CD4-positive, alpha-beta T cell treated with Interleukin-6 for 4 hours (primary cell): Measurements from ENCODE around the gene LSM2.
A peak's percentile ranks its signal among the peaks of the same experiment; 100 is the strongest.
"Not testable (repeated sequence)": the region's sequence is repeated elsewhere in the genome, so short reads cannot be mapped to it uniquely, and the experiment has no call there.

Experiments
- DNase-seq: peaks from one replicate; pipeline ENCODE4 v3.0.0-alpha.2; 2020; ENCODE audit warnings: mixed read lengths

LSM2 gene

GRCh38 chr6:31827286-31828079 lies 20.7 kb upstream of the LSM2 start, which contains the start of gene HSPA1B:
Gene HSPA1B (plus strand): TSS chr6:31827738. CDS start chr6:31827951, 213 bp downstream.
- peak; percentile 92 for DNase-seq

DNA sequence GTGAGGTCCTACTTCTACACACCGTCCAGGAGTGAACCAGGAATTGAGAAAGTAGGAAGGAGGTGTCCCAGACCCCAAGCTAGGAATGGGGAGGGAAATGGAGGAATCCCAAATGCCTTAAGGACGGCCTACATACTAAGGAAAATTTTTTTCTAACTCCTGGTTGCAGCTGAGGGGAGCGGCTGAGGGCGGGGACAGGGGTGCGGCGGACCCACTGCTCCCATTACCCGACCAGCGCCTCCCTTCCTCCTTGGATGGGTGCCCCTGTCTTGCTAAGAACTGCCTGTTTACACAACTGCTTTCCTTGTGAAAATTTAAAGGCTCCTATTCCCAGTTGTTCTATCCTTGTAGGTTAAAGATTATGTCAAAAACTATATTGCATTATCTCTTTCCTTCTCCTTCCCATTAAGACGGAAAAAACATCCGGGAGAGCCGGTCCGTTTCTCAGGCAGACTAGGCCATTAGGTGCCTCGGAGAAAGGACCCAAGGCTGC lies 20.1 kb upstream of the LSM2 start:
- DNase-seq = peak; percentile 56

- DNase-seq = no peak
Observed at GRCh38 chr6:31825553-31825952, 18.8 kb upstream of the LSM2 start.

DNA sequence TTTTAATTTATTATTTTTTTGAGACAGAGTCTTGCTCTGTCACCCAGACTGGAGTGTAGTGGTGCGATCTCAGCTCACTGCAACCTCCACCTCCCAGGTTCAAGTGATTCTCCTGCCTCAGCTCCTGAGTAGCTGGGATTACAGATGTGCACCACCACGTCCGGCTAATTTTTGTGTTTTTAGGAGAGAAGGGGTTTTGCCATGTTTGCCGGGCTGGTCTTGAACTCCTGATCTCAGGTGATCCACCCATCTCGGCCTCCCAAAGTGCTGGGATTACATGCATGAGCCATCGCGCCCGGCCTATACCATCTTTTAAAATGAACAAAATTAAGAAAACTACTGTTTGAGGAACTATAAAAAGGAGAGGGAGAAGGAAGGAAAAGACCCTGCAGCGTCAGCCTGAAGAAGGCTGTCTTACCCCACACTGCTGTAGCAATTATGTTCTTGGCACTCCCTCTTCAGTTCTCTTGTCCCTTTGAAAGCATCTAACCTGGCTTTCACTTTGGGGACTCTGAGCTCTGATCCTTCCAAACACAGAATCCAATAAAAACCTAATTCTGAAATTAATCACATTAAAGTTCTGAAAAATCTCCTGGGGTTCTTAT lies 16.9 kb upstream of the LSM2 start:
- not testable (repeated sequence) for DNase-seq

- peak; percentile 80 for DNase-seq
Observed at GRCh38 chr6:31822036-31822821, 15.5 kb upstream of the LSM2 start.

DNA sequence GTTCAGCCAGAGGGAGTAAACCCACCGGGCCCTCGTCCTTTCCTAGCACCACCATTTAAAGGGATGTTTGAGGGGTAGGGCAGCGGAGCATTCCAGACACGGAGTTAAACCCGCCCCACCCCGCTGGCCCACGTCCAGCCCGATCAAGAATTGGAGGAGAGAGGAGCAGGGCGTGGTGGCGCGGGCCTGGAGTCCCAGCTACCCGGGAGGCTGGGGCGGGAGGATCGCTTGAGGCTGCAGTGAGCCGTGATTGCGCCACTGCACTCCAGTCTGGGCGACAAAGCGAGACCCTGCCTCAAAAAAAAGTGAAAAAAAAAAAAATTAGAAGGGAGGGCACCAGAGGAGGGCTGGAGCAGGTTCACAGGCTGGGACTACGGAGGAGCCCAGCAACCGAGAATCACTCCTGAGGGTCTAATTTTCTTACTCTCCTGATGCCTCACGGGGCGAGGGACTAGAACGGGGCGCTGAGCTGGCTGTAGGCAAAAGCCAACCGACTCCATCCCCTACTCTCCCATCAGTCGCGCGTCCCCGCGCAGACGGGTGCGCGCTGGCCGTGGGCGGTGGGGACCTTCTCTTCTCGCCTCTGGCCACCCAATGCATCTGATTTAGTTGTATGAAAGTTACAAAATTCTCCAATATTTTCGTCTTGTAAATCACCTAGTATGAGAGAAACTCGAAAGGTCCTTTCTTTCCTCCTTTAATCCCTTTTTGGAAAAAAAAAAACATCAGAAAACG lies 14.7 kb upstream of the LSM2 start:
- DNase-seq = no peak

GRCh38 chr6:31820399-31820798 lies 13.6 kb upstream of the LSM2 start:
- not testable (repeated sequence) for DNase-seq

DNA sequence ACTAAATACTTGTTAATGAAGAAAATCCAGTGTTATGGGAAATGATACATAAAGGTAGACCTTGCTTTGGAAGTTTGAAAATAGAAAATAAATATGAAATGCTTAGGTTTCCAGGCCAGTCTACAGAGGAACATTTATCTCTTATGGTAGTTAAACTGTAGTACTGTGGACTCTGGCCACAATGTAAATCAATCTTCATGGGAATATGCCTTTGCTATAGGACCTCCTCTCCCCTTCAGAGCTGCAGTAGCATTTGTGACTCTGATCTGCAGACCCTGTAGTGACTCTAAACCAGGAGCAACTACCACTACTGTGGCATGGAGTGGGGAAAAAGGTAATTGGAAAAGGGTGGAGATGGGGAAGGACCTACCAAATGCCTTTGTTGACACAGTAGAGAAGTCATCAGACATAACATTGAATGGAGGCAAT lies 13.1 kb upstream of the LSM2 start:
- no peak for DNase-seq

DNA sequence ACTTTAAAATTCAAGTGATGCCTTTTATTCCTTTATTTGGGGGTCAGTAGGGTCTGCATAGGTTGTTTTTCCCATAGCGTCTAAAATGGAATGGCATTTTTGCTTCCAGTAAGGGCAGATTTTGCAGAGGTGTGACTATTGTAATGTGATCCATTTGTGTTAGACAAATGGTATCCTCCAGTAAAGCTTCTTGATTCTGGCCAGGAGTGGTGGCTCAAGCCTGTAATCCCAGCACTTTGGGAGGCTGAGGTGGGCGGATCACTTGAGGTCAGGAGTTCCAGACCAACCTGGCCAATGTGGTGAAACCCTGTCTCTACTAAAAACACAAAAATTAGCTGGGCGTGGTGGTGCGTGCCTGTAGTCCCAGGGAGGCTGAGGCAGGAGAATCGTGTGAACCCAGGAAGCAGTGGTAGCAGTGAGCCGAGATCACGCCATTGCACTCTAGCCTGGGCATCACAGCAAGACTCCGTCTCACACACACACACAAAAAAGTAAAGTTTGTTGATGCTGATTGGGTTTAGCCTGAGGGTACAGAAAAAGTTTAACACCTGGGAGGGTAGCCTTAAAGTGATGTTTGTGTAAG lies 11.3 kb upstream of the LSM2 start:
- not testable (repeated sequence) for DNase-seq

- DNase-seq = not testable (repeated sequence)
Observed at GRCh38 chr6:31817133-31817928, 10.6 kb upstream of the LSM2 start.

- peak; percentile 75 for DNase-seq
Observed at GRCh38 chr6:31815025-31815838, 8.5 kb upstream of the LSM2 start, which contains the start of the genes HSPA1A and HSPA1L. Gene HSPA1A (plus strand): TSS chr6:31815543. CDS start chr6:31815757, 214 bp downstream. Gene HSPA1L (minus strand): TSS chr6:31815283. CDS start chr6:31811972, 3,311 bp downstream.

DNA sequence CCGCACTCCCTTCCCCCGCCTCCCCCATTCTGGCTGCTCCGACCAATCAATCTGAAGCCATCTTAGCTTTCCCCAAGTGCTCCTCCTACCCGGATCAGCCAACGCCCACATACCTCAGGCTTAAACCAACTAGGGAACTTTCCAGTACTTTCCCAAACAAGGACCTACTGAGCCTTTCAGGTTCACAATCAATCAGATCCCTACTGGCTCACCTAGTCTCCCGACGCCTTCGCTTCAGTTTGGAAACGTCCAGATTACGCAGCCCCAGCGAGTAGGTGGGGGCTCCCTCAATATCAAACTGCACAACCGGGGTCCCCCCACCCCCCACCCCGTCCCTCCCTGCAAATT lies 7.9 kb upstream of the LSM2 start:
- peak; percentile 79 for DNase-seq

DNA sequence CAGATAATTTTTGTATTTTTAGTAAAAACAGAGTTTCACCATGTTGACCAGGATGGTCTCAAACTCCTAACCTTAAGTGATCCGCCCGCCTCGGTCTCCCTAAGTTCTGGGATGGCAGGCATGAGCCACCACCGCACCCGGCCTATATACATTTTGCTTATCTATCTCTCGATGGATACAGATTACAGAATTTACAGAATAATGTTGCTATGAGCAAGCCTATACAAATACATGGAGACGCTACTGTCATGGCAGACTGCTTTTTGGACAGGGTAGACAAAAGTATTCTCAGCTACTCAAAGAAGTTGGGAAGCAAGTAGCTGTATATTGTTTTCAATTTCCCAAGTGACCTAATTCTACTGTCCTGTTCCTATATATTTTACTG lies 6.7 kb upstream of the LSM2 start:
- DNase-seq = no peak

- no peak for DNase-seq
Observed at GRCh38 chr6:31811645-31812044, 4.9 kb upstream of the LSM2 start.

GRCh38 chr6:31808599-31808998 lies 1.8 kb upstream of the LSM2 start:
- DNase-seq = not testable (repeated sequence)

DNA sequence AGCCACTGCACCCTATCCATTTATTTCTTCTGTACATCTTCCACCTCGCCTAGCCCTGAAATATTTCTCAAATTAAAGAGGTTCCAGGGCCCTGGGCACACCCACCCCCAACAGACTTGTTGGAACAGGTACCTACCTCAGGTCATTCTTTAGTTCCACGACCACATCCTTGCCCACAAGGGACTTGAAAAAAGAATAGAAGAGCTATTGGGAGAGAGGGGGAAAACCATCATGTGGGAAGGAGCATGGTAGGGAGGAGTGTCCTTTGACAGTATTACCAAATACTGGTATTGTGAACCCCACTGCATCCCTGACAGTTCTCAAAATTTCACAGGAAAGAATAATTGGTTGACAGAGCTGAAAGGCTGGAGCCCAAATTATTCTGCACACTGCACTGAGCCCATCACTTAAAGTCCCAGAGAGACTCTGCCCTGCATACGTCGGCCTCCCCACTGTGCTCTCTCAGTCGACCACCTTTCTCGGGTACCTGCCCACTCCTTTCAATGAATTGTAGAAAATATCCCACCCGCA lies 762 bp downstream of the LSM2 start:
- DNase-seq = no peak

DNA sequence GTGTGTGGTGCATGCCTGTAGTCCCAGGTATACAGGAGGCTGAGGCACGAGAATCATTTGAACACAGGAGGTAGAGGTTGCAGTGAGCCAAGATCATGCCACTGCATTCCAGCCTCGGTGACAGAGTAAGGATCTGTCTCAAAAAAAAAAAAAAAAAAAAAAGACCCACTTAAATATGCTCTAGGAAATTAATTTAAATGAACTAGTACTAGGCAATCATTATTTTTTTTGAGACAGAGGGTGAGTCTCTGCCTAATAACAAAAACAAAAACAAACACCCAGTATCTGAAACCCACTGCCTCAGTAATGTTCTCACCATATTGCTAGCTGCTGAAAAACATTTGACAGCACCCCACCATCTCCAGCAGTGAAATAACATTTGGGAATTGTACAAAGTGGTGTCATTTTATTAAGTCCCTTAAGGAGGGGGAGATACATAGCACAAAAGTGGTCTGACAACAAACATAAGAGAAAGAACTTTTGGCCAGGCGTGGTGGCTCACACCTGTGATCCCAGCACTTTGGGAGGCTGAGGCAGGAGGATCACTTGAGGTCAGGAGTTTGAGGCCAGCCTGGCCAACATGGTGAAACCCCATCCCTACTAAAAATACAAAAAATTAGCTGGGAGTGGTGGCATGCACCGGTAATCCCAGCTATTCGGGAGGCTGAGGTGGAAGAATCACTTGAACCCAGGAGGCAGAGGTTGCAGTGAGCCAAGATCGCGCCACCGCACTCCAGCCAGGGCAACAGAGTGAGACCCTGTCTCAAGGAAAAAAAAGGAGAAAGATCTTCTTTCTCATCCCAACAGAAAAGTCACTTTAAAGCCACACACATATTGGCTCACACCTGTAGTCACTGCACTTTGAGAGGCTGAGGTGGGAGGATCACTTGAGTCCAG lies 5.5 kb downstream of the LSM2 start:
- DNase-seq = not testable (repeated sequence)

GRCh38 chr6:31799781-31800180 lies 7.0 kb downstream of the LSM2 start:
- no peak for DNase-seq

GRCh38 chr6:31797588-31797987 lies 9.2 kb downstream of the LSM2 start:
- peak; percentile 72 for DNase-seq
